Measurements from ENCODE around the gene WSCD1.

GRCh38 chr17:6078458-6078871 is 8.3 kb downstream of the WSCD1 start:
- no peak for TF ChIP-seq FOXP2 (optimal IDR thresholded peaks at IDR 0.05; ENCODE audit: control extremely low read depth, extremely low read length, insufficient read depth)
- no peak for TF ChIP-seq EZH2 (IDR thresholded peaks at IDR 0.05)
